PC-9 (cell line): ENCODE measurements around the gene LINGO1. TPM values are rescaled to one million over a fixed set of nuclear protein-coding genes. Genes with fewer than 3 reads are reported as not detected.

Source experiments
- BruUV-seq: library from RNA; stranded (reverse); fragments of 400-500 nt; replicated peaks from 2 replicates; lab custom pipeline; 2021; lab: Mats Ljungman, UMichigan
- CTCF ChIA-PET: fragments of 300-600 bp; sonication (Branson Sonifier 250); formaldehyde crosslinking; loops from one replicate; lab custom pipeline; 2022; ENCODE audit warnings: antibody characterized with exemption; lab: Charles Lee
- POLR2A ChIA-PET: fragments of 300-600 bp; sonication (Branson Sonifier 250); formaldehyde crosslinking; loops from one replicate; lab custom pipeline; 2022; ENCODE audit warnings: antibody characterized with exemption; ENCODE audit not compliant: unreplicated experiment; lab: Charles Lee
- DNase-seq, 2 experiments: peaks; one replicate each; pipeline versions ENCODE4 v3.0.0 to v3.0.0-alpha.2; 2015 to 2022; ENCODE audit warnings: mixed read lengths in 1 of 2
- H2AFZ ChIP-seq: fragments of 200-600 bp; sonication (generic); 2 replicates; pipeline ENCODE4 v1.8.1; 2017; ENCODE audit warnings: antibody characterized with exemption
- H3F3A ChIP-seq: fragments of 200-600 bp; sonication (generic); 2 replicates; pipeline ENCODE4 v1.8.1; 2017; ENCODE audit warnings: antibody characterized with exemption, mild to moderate bottlenecking, low read depth; ENCODE audit not compliant: insufficient read depth
- H3K27ac ChIP-seq: fragments of 200-600 bp; sonication (generic); 2 replicates; pipeline ENCODE4 v1.6.1; 2016; ENCODE audit warnings: mixed run types
- H3K27me3 ChIP-seq: fragments of 200-600 bp; sonication (generic); 2 replicates; pipeline ENCODE4 v1.6.1; 2016; ENCODE audit warnings: low read depth, mixed run types; ENCODE audit not compliant: insufficient read depth
- H3K36me3 ChIP-seq: fragments of 200-600 bp; sonication (generic); 2 replicates; pipeline ENCODE4 v1.6.1; 2016; ENCODE audit warnings: low read depth, mixed run types
- H3K4me1 ChIP-seq: fragments of 200-600 bp; sonication (generic); replicated peaks from 2 replicates; pipeline ENCODE4 v1.6.1; 2016; ENCODE audit warnings: mixed run types; ENCODE audit not compliant: insufficient read depth
- H3K4me2 ChIP-seq: fragments of 200-600 bp; sonication (generic); 2 replicates; pipeline ENCODE4 v1.6.1; 2017; ENCODE audit warnings: mixed run types
- H3K4me3 ChIP-seq: fragments of 200-600 bp; sonication (generic); 2 replicates; pipeline ENCODE4 v1.6.1; 2016; ENCODE audit warnings: mixed run types
- H3K79me2 ChIP-seq: fragments of 200-600 bp; sonication (generic); 2 replicates; pipeline ENCODE4 v1.6.1; 2017; ENCODE audit warnings: low read depth, mixed run types
- H3K9me2 ChIP-seq: fragments of 200-600 bp; sonication (generic); 2 replicates; pipeline ENCODE4 v1.8.1; 2017; ENCODE audit warnings: mild to moderate bottlenecking; ENCODE audit not compliant: insufficient read depth
- H3K9me3 ChIP-seq: fragments of 200-600 bp; sonication (generic); 2 replicates; pipeline ENCODE4 v1.8.1; 2016; ENCODE audit warnings: low read depth; ENCODE audit not compliant: insufficient read depth
- H4K20me1 ChIP-seq: fragments of 200-600 bp; sonication (generic); 2 replicates; pipeline ENCODE4 v1.8.1; 2017; ENCODE audit not compliant: insufficient read depth
- CTCF ChIP-seq: fragments of 200-600 bp; sonication (generic); conservative IDR thresholded peaks from 2 replicates; pipeline ENCODE4 v1.6.1; 2017; ENCODE audit warnings: mixed run types, antibody characterized with exemption, mild to moderate bottlenecking, moderate library complexity
- EZH2 ChIP-seq: fragments of 200-600 bp; sonication (generic); IDR thresholded peaks from 2 replicates; pipeline ENCODE4 v1.8.0; 2017; ENCODE audit warnings: antibody characterized with exemption, low read depth
- intact Hi-C: fragments of 100-400 bp; cut with micrococcal nuclease; formaldehyde crosslinking; loops from one replicate; pipeline ENCODE4 v1.10.0; 2022; ENCODE audit not compliant: unreplicated experiment
- total RNA-seq: library from RNA; stranded (reverse); gene quantifications from 2 replicates; pipeline ENCODE4 v1.2.3, GENCODE V29; 2021

Gene LINGO1
- total RNA-seq, 1 experiment from 2014 or later: not detected

DNA sequence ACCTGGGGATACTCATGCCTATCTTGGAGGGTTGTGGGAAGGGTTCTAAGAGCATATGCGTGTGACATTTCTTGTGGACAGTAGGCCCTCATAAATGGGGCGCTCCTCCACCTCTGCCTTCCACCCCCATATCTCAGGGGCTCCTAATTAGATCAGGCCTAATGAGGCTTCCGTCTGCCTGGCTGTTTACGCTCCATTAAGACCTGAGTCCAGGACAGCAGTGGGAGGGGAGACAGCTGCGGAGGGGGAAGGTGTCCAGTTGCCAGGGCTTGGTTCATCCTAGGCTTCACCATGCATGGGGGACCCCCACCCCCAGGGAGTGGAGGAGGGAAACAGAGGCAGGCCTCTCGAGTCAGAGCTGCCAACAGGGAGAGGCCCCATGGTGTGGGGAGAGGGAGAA is 9.3 kb upstream of the LINGO1 start:
- no peaks in the 10 kb centered on the region for H3K79me2 ChIP-seq

DNA sequence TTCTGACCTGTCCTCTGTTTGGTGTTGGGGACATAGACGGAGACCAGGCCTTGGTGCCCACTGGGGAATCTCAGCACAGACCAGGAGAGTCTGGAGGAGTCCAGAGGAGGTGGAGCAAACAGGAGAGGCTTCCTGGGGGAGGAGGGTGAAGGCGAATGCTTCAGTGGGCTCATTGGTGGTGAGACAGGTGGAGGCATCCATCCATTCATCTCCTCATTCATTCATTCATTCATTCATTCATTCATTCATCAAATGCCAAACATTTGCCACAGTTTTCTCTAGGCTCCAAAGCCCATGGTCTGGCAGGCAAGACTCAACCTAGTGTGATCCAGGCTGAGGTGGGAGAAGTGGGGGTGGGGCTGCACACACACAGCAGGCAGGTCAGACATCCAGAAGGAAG is 7.9 kb upstream of the LINGO1 start:
- Histone ChIP-seq H3K4me3 (no peak overlapping the region), H3K9me3 (no peaks in the 10 kb centered on the region), H3K27ac (no peak overlapping the region), H4K20me1 (no peaks in the 10 kb centered on the region), H3K4me1 (no peaks in the 10 kb centered on the region), H2AFZ (no peak overlapping the region), H3K4me2 (no peak overlapping the region), H3K27me3 (peaks cover 60% of the 10 kb centered on the region), H3K36me3 (no peaks in the 10 kb centered on the region), H3K79me2 (no peaks in the 10 kb centered on the region), H3F3A (no peaks in the 10 kb centered on the region), H3K9me2 (no peaks in the 10 kb centered on the region)
- CTCF ChIA-PET: no interaction called here
- intact Hi-C loops: no loop called here
- POLR2A ChIA-PET: no interaction called here
- BruUV-seq: no TSS peak
- DNase-seq: no peak
- TF ChIP-seq CTCF (no peak), EZH2 (no peak)

More for the DNA sequence above, 9.3 kb upstream of the LINGO1 start:
- no peak overlapping the region for H3K27ac ChIP-seq
- POLR2A ChIA-PET: no interaction called here
- TF ChIP-seq CTCF (no peak), EZH2 (no peak)
- no peak overlapping the region for H3K4me3 ChIP-seq
- no peaks in the 10 kb centered on the region for H3K9me2 ChIP-seq
- no peaks in the 10 kb centered on the region for H4K20me1 ChIP-seq
- CTCF ChIA-PET: no interaction called here
- no peaks in the 10 kb centered on the region for H3K36me3 ChIP-seq
- H3K27me3 ChIP-seq: peaks cover 53% of the 10 kb centered on the region
- H2AFZ ChIP-seq: no peak overlapping the region
- no peaks in the 10 kb centered on the region for H3K4me1 ChIP-seq
- no peaks in the 10 kb centered on the region for H3F3A ChIP-seq
- no peaks in the 10 kb centered on the region for H3K9me3 ChIP-seq
- BruUV-seq: no TSS peak
- no peak for DNase-seq
- no peak overlapping the region for H3K4me2 ChIP-seq
- intact Hi-C loops: no loop called here

DNA sequence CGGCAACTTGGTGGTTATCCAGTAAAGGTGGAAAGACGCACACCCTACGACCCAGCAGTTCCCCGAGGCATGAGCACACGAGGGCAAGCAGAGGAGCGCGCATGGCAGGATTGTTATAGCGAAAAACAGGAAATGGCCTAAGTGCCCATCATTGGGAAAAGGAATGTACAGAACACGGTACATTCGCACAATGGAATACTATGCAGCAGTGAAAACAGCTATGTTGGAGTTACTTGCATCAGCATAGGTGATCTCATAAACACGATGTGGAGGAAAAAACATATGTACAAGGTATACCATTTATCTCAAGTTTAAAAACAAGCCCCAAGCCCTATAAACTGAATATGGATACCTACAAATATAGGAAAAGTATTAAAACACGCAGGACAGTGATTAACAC is 6.7 kb upstream of the LINGO1 start:
- H3K27me3 ChIP-seq: peaks cover 60% of the 10 kb centered on the region
- no peaks in the 10 kb centered on the region for H3K9me2 ChIP-seq

More for the DNA sequence above, 6.7 kb upstream of the LINGO1 start:
- BruUV-seq: no TSS peak
- Histone ChIP-seq H3K79me2 (no peaks in the 10 kb centered on the region), H3K36me3 (no peaks in the 10 kb centered on the region), H3K4me2 (no peak overlapping the region), H2AFZ (no peak overlapping the region), H3K9me3 (no peaks in the 10 kb centered on the region), H3K4me1 (no peaks in the 10 kb centered on the region), H4K20me1 (no peaks in the 10 kb centered on the region), H3K4me3 (no peak overlapping the region), H3K27ac (no peak overlapping the region), H3F3A (no peaks in the 10 kb centered on the region)
- no peak for TF ChIP-seq CTCF
- DNase-seq: no peak
- ChIA-PET CTCF (no interaction called here), POLR2A (no interaction called here)
- intact Hi-C loops: no loop called here
